Stimulated activated naive CD8-positive, alpha-beta T cell treated with anti-CD3 and anti-CD28 coated beads, Interleukin-15, amount 100 ng/mL, for 72 hours (primary cell): ENCODE results near the gene TSHZ1.
"Not testable (repeated sequence)": the region's sequence is repeated elsewhere in the genome, so short reads cannot be mapped to it uniquely, and the experiment has no call there.

ENCODE experiments used
- ATAC-seq: fragments of 150-1000 bp; cut with Tn5 transposase; 2 replicates; pipeline ENCODE4 v1.10.0; 2021; ENCODE audit warnings: mild to moderate bottlenecking, moderate library complexity
- DNase-seq, 2 donors: peaks; one replicate each; pipeline ENCODE4 v3.0.0; 2021 to 2022
- H3K27ac Mint-ChIP-seq, 2 donors: one replicate each; pipeline ENCODE4 v1.8.0; 2022; ENCODE audit warnings: mild to moderate bottlenecking in 2 of 2, mixed read lengths in 2 of 2, moderate library complexity in 2 of 2
- H3K27me3 Mint-ChIP-seq: one replicate; pipeline ENCODE4 v1.8.0; 2022; ENCODE audit warnings: mixed read lengths
- H3K4me1 Mint-ChIP-seq: one replicate; pipeline ENCODE4 v1.8.0; 2022; ENCODE audit warnings: mild to moderate bottlenecking, mixed read lengths
- H3K4me3 Mint-ChIP-seq, 2 donors: one replicate each; pipeline ENCODE4 v1.8.0; 2022; ENCODE audit warnings: mild to moderate bottlenecking in 2 of 2, mixed read lengths in 2 of 2, moderate library complexity in 1 of 2
- H3K9me3 Mint-ChIP-seq, 2 donors: one replicate each; pipeline ENCODE4 v1.8.0; 2022; ENCODE audit warnings: mixed read lengths in 2 of 2

Gene TSHZ1

DNA sequence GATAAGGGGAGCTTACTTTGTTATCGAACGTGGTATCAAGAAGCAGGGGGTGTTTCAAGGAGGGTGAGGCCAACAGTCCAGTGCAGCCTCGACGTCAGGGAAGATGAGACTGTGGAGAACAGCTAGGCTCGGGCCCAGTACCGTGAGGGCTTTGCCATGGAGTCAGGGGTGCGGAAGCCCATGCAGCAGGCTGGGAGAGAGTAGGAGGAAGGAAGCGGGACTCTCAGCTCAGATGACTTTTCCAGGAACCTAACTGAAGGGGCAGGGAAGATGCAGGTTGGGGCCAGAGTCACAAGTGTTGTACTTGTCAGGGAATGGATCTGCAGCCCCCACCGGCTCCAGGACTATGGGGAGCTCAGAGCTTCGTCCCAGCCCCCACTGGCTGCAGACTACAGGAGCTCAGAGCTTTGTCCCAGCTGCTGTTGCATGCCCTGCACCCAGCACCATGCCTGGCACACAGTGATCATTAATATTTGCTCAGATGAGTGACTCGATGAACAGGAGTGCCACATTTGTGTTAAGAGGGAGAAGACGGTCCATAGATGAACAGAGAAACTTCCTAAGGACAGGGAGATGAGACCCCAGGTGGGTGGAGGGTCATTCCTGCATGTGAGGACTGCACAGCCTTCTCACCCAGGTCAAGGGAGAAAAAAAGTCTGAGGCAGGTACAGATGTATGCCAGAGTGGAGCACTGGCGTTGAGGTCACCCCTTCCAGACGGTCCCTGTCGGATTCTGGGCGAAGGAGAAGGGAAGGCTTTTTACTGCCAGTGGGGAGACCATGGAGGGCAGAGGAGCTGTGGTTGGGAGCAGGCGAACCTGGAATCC is 38.1 kb upstream of the TSHZ1 start:
- no peak for ATAC-seq
- H3K4me1 Mint-ChIP-seq, result peaks cover 12% of the 10 kb centered on the region
- no peak for DNase-seq
- H3K9me3 Mint-ChIP-seq, result no peaks in the 10 kb centered on the region
- peak overlapping the region in 1 of 2 donors; percentile 58 for H3K27ac Mint-ChIP-seq
- H3K27me3 Mint-ChIP-seq, result peaks cover 17% of the 10 kb centered on the region
- H3K4me3 Mint-ChIP-seq, result no peak overlapping the region

DNA sequence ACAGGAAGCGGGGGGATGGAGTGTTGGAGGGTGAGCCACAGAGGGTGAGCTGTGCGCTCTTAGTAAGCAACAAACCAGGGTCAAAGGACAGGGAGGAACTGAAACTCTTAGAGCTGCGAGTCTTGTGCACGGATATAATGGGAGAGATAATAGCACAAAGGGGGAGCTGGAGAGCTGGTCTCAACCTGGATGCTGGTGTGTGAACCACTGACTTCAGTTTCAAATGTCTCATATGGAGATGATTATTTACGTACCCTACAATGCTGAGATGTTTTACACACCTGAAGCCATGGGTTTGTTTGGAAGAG is 37.5 kb upstream of the TSHZ1 start:
- H3K27ac Mint-ChIP-seq, result peak overlapping the region in 1 of 2 donors; percentile 58
- no peak for ATAC-seq
- H3K4me1 Mint-ChIP-seq, result peaks cover 12% of the 10 kb centered on the region
- H3K27me3 Mint-ChIP-seq, result peaks cover 17% of the 10 kb centered on the region
- no peak overlapping the region for H3K4me3 Mint-ChIP-seq
- no peaks in the 10 kb centered on the region for H3K9me3 Mint-ChIP-seq
- DNase-seq, result no peak

DNA sequence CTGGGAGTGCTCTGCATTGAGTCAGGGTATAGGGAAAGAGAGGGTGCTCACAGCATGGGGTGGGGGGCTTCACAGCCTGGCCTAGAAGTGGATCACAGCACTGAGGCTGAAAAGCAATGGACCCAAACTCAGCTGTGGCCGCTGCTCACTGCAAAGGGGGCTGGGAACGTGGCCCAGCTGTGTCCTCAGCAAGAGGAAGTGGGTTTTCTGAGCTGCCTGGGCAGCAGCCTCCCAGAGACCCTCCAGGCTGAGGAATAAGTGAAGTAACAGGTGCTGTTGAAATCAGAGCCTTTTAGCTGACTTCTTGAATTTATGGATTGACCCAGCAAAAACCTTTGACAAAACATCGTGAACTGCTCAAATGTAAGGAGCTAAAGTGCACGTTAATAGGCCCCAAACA is 36.9 kb upstream of the TSHZ1 start:
- H3K27ac Mint-ChIP-seq, result no peak overlapping the region
- ATAC-seq (no peak), DNase-seq (no peak)
- H3K9me3 Mint-ChIP-seq, result no peaks in the 10 kb centered on the region
- H3K4me3 Mint-ChIP-seq, result no peak overlapping the region
- H3K4me1 Mint-ChIP-seq, result peaks cover 12% of the 10 kb centered on the region
- peaks cover 17% of the 10 kb centered on the region for H3K27me3 Mint-ChIP-seq

- peaks cover 12% of the 10 kb centered on the region for H3K4me1 Mint-ChIP-seq
- H3K4me3 Mint-ChIP-seq, result no peak overlapping the region
- DNase-seq (no peak), ATAC-seq (no peak)
- no peak overlapping the region for H3K27ac Mint-ChIP-seq
- H3K9me3 Mint-ChIP-seq, result no peaks in the 10 kb centered on the region
- H3K27me3 Mint-ChIP-seq, result peaks cover 17% of the 10 kb centered on the region
Measured at GRCh38 chr18:75176849-75177248, 33.7 kb upstream of the TSHZ1 start.

- H3K27ac Mint-ChIP-seq, result no peak overlapping the region
- ATAC-seq, result no peak
- H3K27me3 Mint-ChIP-seq, result peaks cover 2% of the 10 kb centered on the region
- H3K4me1 Mint-ChIP-seq, result peaks cover 5% of the 10 kb centered on the region
- no peaks in the 10 kb centered on the region for H3K9me3 Mint-ChIP-seq
- H3K4me3 Mint-ChIP-seq, result no peak overlapping the region
- no peak for DNase-seq
Measured at GRCh38 chr18:75178376-75178775, 32.2 kb upstream of the TSHZ1 start.

- DNase-seq, result no peak
- no peak overlapping the region for H3K4me3 Mint-ChIP-seq
- H3K4me1 Mint-ChIP-seq, result no peaks in the 10 kb centered on the region
- H3K9me3 Mint-ChIP-seq, result no peaks in the 10 kb centered on the region
- no peaks in the 10 kb centered on the region for H3K27me3 Mint-ChIP-seq
- no peak for ATAC-seq
- no peak overlapping the region for H3K27ac Mint-ChIP-seq
Measured at GRCh38 chr18:75179819-75180600, 30.6 kb upstream of the TSHZ1 start.

DNA sequence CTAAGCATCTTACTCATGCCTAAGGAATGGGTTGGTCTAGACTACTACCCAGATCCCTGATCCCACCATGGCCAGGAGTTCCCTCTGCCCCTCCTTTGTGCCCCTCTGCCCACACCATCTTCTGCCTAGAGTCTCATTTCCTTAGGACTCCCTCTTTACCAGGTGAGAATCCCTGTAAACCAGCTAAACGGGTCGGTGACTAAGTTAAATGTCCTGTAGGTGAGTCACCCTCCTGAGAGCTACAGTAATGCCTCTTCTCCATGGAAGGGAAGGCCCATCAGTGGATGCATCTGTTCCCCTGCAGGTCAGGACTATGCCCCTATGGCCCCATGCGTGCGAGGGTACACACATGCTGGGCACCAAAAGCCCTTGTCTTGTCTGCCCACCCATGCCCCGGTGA is 27.1 kb upstream of the TSHZ1 start:
- no peak for DNase-seq
- peaks cover 0 to 11% of the 10 kb centered on the region in 2 donors for H3K9me3 Mint-ChIP-seq
- no peaks in the 10 kb centered on the region for H3K27me3 Mint-ChIP-seq
- ATAC-seq, result no peak
- no peak overlapping the region for H3K27ac Mint-ChIP-seq
- no peak overlapping the region for H3K4me3 Mint-ChIP-seq
- H3K4me1 Mint-ChIP-seq, result no peaks in the 10 kb centered on the region

- no peak overlapping the region for H3K4me3 Mint-ChIP-seq
- no peaks in the 10 kb centered on the region for H3K4me1 Mint-ChIP-seq
- no peak for DNase-seq
- peaks cover 0 to 11% of the 10 kb centered on the region in 2 donors for H3K9me3 Mint-ChIP-seq
- H3K27me3 Mint-ChIP-seq, result no peaks in the 10 kb centered on the region
- ATAC-seq, result no peak
- H3K27ac Mint-ChIP-seq, result no peak overlapping the region
Measured at GRCh38 chr18:75183973-75184493, 26.6 kb upstream of the TSHZ1 start.

- Mint-ChIP-seq H3K4me1 (no peaks in the 10 kb centered on the region), H3K27ac (no peak overlapping the region), H3K27me3 (no peaks in the 10 kb centered on the region), H3K4me3 (no peak overlapping the region), H3K9me3 (peaks cover 0 to 11% of the 10 kb centered on the region in 2 donors)
- DNase-seq (no peak), ATAC-seq (no peak)
Measured at GRCh38 chr18:75185460-75185859, 25.1 kb upstream of the TSHZ1 start.

- not testable (repeated sequence) for DNase-seq, H3K27ac Mint-ChIP-seq, ATAC-seq, H3K4me1 Mint-ChIP-seq, H3K27me3 Mint-ChIP-seq, H3K4me3 Mint-ChIP-seq
- H3K9me3 Mint-ChIP-seq, result peaks cover 0 to 11% of the 10 kb centered on the region in 2 donors
Measured at GRCh38 chr18:75187702-75188101, 22.9 kb upstream of the TSHZ1 start.

DNA sequence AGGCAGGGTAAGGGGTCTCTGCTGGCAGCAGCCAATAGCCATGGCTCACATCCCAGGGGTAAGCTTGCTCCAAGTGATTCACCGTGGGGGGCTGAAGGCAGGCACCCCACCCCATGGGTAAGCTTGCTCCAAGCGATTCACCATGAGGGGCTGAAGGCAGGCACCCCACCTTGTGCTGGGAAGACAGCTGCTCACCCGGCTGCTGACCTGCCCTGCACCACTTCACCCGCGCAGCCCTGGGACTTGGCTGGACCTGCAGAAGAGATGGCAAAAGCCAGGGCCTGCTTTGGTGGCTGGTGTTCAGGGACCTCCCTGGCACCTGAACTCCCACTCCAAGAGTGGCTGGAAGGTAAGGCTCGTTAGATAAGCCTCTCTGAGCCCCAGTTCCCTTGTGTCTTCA is 20.9 kb upstream of the TSHZ1 start:
- Mint-ChIP-seq H3K27ac (no peak overlapping the region), H3K9me3 (peaks cover 0 to 11% of the 10 kb centered on the region in 2 donors), H3K27me3 (no peaks in the 10 kb centered on the region), H3K4me1 (no peaks in the 10 kb centered on the region), H3K4me3 (no peak overlapping the region)
- DNase-seq, result no peak
- no peak for ATAC-seq

DNA sequence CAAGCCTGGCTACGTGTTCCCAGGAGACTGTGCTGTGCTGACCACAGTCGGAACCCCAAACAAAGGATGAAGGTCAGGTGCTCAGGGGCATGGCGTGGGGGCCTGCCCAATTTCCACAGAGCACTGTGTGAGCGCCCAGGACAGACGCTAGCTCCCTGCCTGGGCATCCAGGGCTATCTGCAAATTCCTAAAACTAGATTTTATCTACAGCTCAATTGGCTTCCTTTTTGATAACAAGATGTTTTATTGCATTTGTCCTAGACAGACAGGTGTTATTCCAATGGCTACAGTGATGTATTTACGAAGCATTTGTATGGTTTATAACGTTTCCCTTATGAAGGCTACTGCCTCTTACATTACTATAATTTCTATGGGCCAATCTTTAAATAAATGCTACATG is 17.7 kb upstream of the TSHZ1 start:
- peaks cover under 1% of the 10 kb centered on the region for H3K4me1 Mint-ChIP-seq
- H3K27me3 Mint-ChIP-seq, result no peaks in the 10 kb centered on the region
- no peak overlapping the region for H3K27ac Mint-ChIP-seq
- H3K9me3 Mint-ChIP-seq, result peaks cover 0 to 3% of the 10 kb centered on the region in 2 donors
- no peak for ATAC-seq
- no peak overlapping the region for H3K4me3 Mint-ChIP-seq
- no peak for DNase-seq

DNA sequence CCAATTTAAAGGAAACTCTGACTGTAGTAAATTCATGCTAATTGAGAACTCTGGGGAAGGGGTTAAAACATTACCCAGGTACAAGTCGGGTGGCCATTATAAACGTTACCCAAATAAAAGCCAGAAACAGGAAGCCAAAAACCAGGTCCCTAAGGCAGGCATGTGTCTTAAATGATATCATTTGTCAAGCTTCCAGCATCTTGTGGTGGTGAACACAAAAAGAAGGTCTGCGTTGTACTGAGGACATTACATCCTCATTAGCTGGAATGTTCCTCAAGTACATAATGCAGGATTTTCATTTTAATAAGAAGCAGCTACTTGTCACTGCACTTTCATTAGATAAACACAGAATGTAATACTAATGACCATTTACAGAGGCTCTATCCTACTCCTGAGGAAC is 12.6 kb upstream of the TSHZ1 start:
- H3K27me3 Mint-ChIP-seq, result no peaks in the 10 kb centered on the region
- no peak overlapping the region for H3K27ac Mint-ChIP-seq
- no peak overlapping the region for H3K4me3 Mint-ChIP-seq
- no peak for DNase-seq
- H3K9me3 Mint-ChIP-seq, result no peaks in the 10 kb centered on the region
- ATAC-seq, result no peak
- peaks cover 28% of the 10 kb centered on the region for H3K4me1 Mint-ChIP-seq

- ATAC-seq (no peak), DNase-seq (no peak)
- Mint-ChIP-seq H3K4me1 (peaks cover 28% of the 10 kb centered on the region), H3K4me3 (no peak overlapping the region), H3K27me3 (no peaks in the 10 kb centered on the region), H3K9me3 (no peaks in the 10 kb centered on the region), H3K27ac (no peak overlapping the region)
Measured at GRCh38 chr18:75199327-75199726, 11.3 kb upstream of the TSHZ1 start.

DNA sequence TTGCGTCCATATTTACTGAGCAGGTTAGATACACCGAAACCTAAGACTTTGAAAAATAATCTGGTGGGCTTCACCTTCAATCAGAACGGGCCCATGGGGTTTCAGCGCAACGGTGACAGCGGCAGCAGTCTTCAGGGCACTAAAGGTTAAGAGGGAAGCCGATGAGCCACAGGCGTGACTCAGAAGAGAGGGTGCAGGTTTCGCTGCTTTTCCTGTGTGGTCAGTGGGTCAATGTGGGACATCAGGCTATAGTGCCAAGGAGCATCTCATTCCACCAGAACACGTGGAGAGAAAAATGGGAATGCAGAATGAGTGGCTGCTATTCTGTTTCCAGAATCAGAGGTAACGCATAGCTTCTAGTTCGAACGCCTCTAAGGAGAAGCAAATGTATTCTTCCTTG is 10.5 kb upstream of the TSHZ1 start:
- Mint-ChIP-seq H3K4me3 (no peak overlapping the region), H3K4me1 (peaks cover 32% of the 10 kb centered on the region), H3K27me3 (peaks cover 4% of the 10 kb centered on the region), H3K9me3 (no peaks in the 10 kb centered on the region), H3K27ac (no peak overlapping the region)
- DNase-seq (no peak), ATAC-seq (no peak)

GRCh38 chr18:75200605-75201280 is 9.9 kb upstream of the TSHZ1 start:
- Mint-ChIP-seq H3K9me3 (no peaks in the 10 kb centered on the region), H3K27me3 (peaks cover 11% of the 10 kb centered on the region), H3K4me3 (no peak overlapping the region), H3K4me1 (peaks cover 39% of the 10 kb centered on the region), H3K27ac (peak overlapping the region; percentile 12 to 14)
- DNase-seq (no peak), ATAC-seq (no peak)
